ENCODE data around the gene MAN1C1. TPM values are rescaled to one million over a fixed set of nuclear protein-coding genes. Genes with fewer than 3 reads are reported as not detected.
A peak's percentile ranks its signal among the peaks of the same experiment; 100 is the strongest.

Gene MAN1C1
- total RNA-seq, 2 donors from 2014 or later: 4.4 to 10.9 TPM

- H3K4me3 ChIP-seq: no peak overlapping the region
- no peak for TF ChIP-seq POLR2A (IDR thresholded peaks at IDR 0.05)
- TF ChIP-seq, protein P1, sequence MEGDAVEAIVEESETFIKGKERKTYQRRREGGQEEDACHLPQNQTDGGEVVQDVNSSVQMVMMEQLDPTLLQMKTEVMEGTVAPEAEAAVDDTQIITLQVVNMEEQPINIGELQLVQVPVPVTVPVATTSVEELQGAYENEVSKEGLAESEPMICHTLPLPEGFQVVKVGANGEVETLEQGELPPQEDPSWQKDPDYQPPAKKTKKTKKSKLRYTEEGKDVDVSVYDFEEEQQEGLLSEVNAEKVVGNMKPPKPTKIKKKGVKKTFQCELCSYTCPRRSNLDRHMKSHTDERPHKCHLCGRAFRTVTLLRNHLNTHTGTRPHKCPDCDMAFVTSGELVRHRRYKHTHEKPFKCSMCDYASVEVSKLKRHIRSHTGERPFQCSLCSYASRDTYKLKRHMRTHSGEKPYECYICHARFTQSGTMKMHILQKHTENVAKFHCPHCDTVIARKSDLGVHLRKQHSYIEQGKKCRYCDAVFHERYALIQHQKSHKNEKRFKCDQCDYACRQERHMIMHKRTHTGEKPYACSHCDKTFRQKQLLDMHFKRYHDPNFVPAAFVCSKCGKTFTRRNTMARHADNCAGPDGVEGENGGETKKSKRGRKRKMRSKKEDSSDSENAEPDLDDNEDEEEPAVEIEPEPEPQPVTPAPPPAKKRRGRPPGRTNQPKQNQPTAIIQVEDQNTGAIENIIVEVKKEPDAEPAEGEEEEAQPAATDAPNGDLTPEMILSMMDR (IDR thresholded peaks at IDR 0.05): no peak
- intact Hi-C loops (cut with DNase I): no loop called here
- no peak overlapping the region for H3K27ac ChIP-seq
- no peaks in the 10 kb centered on the region for H3K36me3 ChIP-seq (replicated peaks in 1 of 2; ENCODE audit: insufficient read depth in 1 of 2, low read depth in 2 of 2)
- WGBS, 2 donors: 90 to 92% methylated on average over 16 to 17 of the region's 18 CpGs
- no peak for ATAC-seq
- no peaks in the 10 kb centered on the region for H3K27me3 ChIP-seq
- H3K4me1 ChIP-seq: peaks cover 11% of the 10 kb centered on the region
- DNase-seq: no peak
- H3K9me3 ChIP-seq: no peaks in the 10 kb centered on the region
Measured at GRCh38 chr1:25689686-25690381, 73.2 kb downstream of the MAN1C1 start.

- Histone ChIP-seq H3K27me3 (no peaks in the 10 kb centered on the region), H3K4me3 (no peak overlapping the region), H3K36me3 (replicated peaks in 1 of 2; ENCODE audit: insufficient read depth in 1 of 2, low read depth in 2 of 2) (no peaks in the 10 kb centered on the region), H3K27ac (no peak overlapping the region), H3K4me1 (peaks cover 11% of the 10 kb centered on the region), H3K9me3 (no peaks in the 10 kb centered on the region)
- WGBS, 2 donors: 89 to 95% methylated on average over 9 to 11 of the region's 13 CpGs
- DNase-seq (no peak), ATAC-seq (no peak)
- intact Hi-C loops (cut with DNase I): no loop called here
- TF ChIP-seq, protein P1 (IDR thresholded peaks at IDR 0.05): no peak
- no peak for TF ChIP-seq POLR2A (IDR thresholded peaks at IDR 0.05)
Measured at GRCh38 chr1:25690396-25690956, 73.9 kb downstream of the MAN1C1 start.

DNA sequence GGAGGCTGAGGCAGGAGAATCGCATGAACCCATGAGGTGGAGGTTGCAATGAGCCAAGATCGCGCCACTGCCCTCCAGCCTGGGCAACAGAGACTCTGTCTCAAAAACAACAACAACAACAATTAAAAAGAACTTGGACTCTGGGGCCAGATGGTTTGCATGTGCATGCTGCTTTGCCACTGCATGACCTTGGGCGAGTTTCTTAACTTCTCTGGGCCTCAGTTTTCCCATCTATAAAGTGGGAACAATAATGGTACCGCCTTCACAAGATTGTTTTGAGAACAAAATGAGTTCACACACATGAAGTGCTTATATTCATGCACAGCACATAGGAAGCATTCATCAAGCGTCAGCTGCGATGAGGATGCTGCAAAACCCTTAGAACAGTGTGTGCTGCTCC is 74.6 kb downstream of the MAN1C1 start:
- Histone ChIP-seq H3K36me3 (replicated peaks in 1 of 2; ENCODE audit: insufficient read depth in 1 of 2, low read depth in 2 of 2) (no peaks in the 10 kb centered on the region), H3K9me3 (no peaks in the 10 kb centered on the region), H3K27ac (no peak overlapping the region), H3K4me3 (no peak overlapping the region), H3K27me3 (no peaks in the 10 kb centered on the region), H3K4me1 (peaks cover 11% of the 10 kb centered on the region)
- no peak for ATAC-seq
- WGBS, 2 donors: 97 to 99% methylated on average over 7 of the region's 7 CpGs
- intact Hi-C loops (cut with DNase I): no loop called here
- no peak for TF ChIP-seq POLR2A (IDR thresholded peaks at IDR 0.05)
- TF ChIP-seq, protein P1 (IDR thresholded peaks at IDR 0.05): no peak
- no peak for DNase-seq

GRCh38 chr1:25692560-25692959 is 76.0 kb downstream of the MAN1C1 start:
- DNase-seq (peak in 1 of 4 donors; percentile 26), ATAC-seq (no peak)
- Histone ChIP-seq H3K36me3 (replicated peaks in 1 of 2; ENCODE audit: insufficient read depth in 1 of 2, low read depth in 2 of 2) (no peaks in the 10 kb centered on the region), H3K27me3 (no peaks in the 10 kb centered on the region), H3K27ac (no peak overlapping the region), H3K4me1 (peaks cover 11% of the 10 kb centered on the region), H3K9me3 (no peaks in the 10 kb centered on the region), H3K4me3 (no peak overlapping the region)
- intact Hi-C loops (cut with DNase I): no loop called here
- TF ChIP-seq, protein P1 (IDR thresholded peaks at IDR 0.05): peak in 4 of 7 experiments; percentile 14 to 36 (median 32)
- no peak for TF ChIP-seq POLR2A (IDR thresholded peaks at IDR 0.05)
- 69 to 73% methylated on average over 6 of the region's 6 CpGs for WGBS, 2 donors

All from body of pancreas (tissue), 4 donors.